HepG2 (cell line): ENCODE data around the gene MTO1. TPM values are rescaled to one million over a fixed set of nuclear protein-coding genes. Genes with fewer than 3 reads are reported as not detected.

Source experiments
- BCL6 ChIP-seq: IDR thresholded peaks from 2 replicates; pipeline ENCODE4 v1.6.1; 2016; ENCODE audit warnings: missing genetic modification reagents, missing compliant biosample characterization
- EP300 ChIP-seq, 3 experiments: sonication (generic) in 1 of 3; formaldehyde crosslinking in 1 of 3; IDR thresholded peaks; 2 replicates each; pipeline versions ENCODE4 v1.5.1 to v1.6.1; 2011 to 2020; ENCODE audit warnings: low read depth in 2 of 3, low read length in 2 of 3, borderline replicate concordance in 1 of 3, improper control_type of control experiment in 1 of 3, mild to moderate bottlenecking in 1 of 3, missing genetic modification reagents in 1 of 3, moderate library complexity in 1 of 3
- JDP2 ChIP-seq: sonication (generic); formaldehyde crosslinking; IDR thresholded peaks from 2 replicates; pipeline ENCODE4 v1.8.1; 2022; ENCODE audit warnings: missing genetic modification reagents, borderline replicate concordance
- KMT2B ChIP-seq: IDR thresholded peaks from 2 replicates; pipeline ENCODE4 v1.6.1; 2016; ENCODE audit warnings: missing genetic modification reagents, missing compliant biosample characterization
- MEIS2 ChIP-seq: sonication (generic); formaldehyde crosslinking; IDR thresholded peaks from 2 replicates; pipeline ENCODE4 v1.9.0; 2021; ENCODE audit warnings: mild to moderate bottlenecking, missing genetic modification reagents
- SOX13 ChIP-seq, 3 experiments: fragments of 450-650 bp in 1 of 3; sonication (generic) in 1 of 3; formaldehyde crosslinking in 1 of 3; IDR thresholded peaks in 2 of 3; conservative IDR thresholded peaks in 1 of 3; 2 replicates each; pipeline versions ENCODE4 v1.5.0 to v1.6.1; 2016 to 2020; ENCODE audit warnings: antibody characterized with exemption in 1 of 3, mild to moderate bottlenecking in 1 of 3, missing compliant biosample characterization in 1 of 3, missing genetic modification reagents in 1 of 3, moderate library complexity in 1 of 3
- SOX6 ChIP-seq, 2 experiments: fragments of 450-650 bp in 1 of 2; sonication (generic) in 1 of 2; formaldehyde crosslinking in 1 of 2; IDR thresholded peaks; 2 replicates each; pipeline versions ENCODE4 v1.4.0 to v1.6.1; 2017 to 2020; ENCODE audit warnings: antibody characterized with exemption in 1 of 2, mild to moderate bottlenecking in 1 of 2, missing genetic modification reagents in 1 of 2
- SPEN ChIP-seq: sonication (generic); formaldehyde crosslinking; IDR thresholded peaks from 2 replicates; pipeline ENCODE4 v1.5.1; 2020; ENCODE audit warnings: low read depth, mild to moderate bottlenecking, missing genetic modification reagents
- ZNF430 ChIP-seq: sonication (generic); formaldehyde crosslinking; IDR thresholded peaks from 2 replicates; pipeline ENCODE4 v1.9.0; 2021; ENCODE audit warnings: mild to moderate bottlenecking, missing genetic modification reagents
- ZSCAN31 ChIP-seq: sonication (generic); formaldehyde crosslinking; IDR thresholded peaks from 2 replicates; pipeline ENCODE4 v1.5.0; 2020; ENCODE audit warnings: low read depth, mild to moderate bottlenecking, missing genetic modification reagents
- polyA plus RNA-seq, 8 experiments: library from polyadenylated mRNA; depleted of rRNA in 3 of 8; stranded (reverse) in 7 of 8; unstranded in 1 of 8; fragments of >200 nt; fragmentation: Illumina TruSeq in 4 of 8; extraction: Trizol in 4 of 8; gene quantifications; 2 replicates each; pipeline versions ENCODE4 v1.2.1 to v1.2.3, GENCODE V29; 2011 to 2016; ENCODE audit warnings: low read depth in 4 of 8, missing spikeins in 1 of 8, mixed read lengths in 1 of 8; ENCODE audit not compliant: insufficient read depth in 1 of 8
- total RNA-seq, 5 experiments: library from RNA; depleted of rRNA; stranded (reverse); fragments of >200 nt; fragmentation: Illumina TruSeq; extraction: Trizol; gene quantifications; 2 replicates each; pipeline ENCODE4 v1.2.3, GENCODE V29; 2016; ENCODE audit warnings: low read depth in 1 of 5
- TF ChIP-seq, protein P1 (sequence below): IDR thresholded peaks from 2 replicates; pipeline ENCODE4 v1.4.0; 2020; ENCODE audit warnings: mild to moderate bottlenecking, missing genetic modification reagents
- TF ChIP-seq, protein P2 (sequence below): sonication (generic); formaldehyde crosslinking; IDR thresholded peaks from 2 replicates; pipeline ENCODE4 v1.4.0; 2020; ENCODE audit warnings: missing genetic modification reagents
- TF ChIP-seq, protein P3 (sequence below): sonication (generic); formaldehyde crosslinking; IDR thresholded peaks from 2 replicates; pipeline ENCODE4 v1.4.0; 2020; ENCODE audit warnings: missing genetic modification reagents
- TF ChIP-seq, protein P4 (sequence below): sonication (generic); formaldehyde crosslinking; IDR thresholded peaks from 2 replicates; pipeline ENCODE4 v1.5.0; 2020; ENCODE audit warnings: missing genetic modification reagents
- TF ChIP-seq, protein P5 (sequence below): sonication (generic); formaldehyde crosslinking; IDR thresholded peaks from 2 replicates; pipeline ENCODE4 v1.5.0; 2020; ENCODE audit warnings: mild to moderate bottlenecking, missing genetic modification reagents

The MTO1 gene
- total and polyA plus RNA-seq, 2 of the 13 experiments (the other 11 are each of a cell fraction or from before 2014, with no cell fraction given), result 21.1 to 45.3 TPM

DNA sequence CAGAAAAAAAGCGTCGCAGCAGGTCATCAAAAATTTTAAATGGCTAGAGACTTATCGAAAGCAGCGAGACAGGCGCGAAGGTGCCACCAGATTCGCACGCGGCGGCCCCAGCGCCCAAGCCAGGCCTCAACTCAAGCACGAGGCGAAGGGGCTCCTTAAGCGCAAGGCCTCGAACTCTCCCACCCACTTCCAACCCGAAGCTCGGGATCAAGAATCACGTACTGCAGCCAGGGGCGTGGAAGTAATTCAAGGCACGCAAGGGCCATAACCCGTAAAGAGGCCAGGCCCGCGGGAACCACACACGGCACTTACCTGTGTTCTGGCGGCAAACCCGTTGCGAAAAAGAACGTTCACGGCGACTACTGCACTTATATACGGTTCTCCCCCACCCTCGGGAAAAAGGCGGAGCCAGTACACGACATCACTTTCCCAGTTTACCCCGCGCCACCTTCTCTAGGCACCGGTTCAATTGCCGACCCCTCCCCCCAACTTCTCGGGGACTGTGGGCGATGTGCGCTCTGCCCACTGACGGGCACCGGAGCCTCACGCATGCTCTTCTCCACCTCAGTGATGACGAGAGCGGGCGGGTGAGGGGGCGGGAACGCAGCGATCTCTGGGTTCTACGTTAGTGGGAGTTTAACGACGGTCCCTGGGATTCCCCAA is 59.3 kb downstream of the MTO1 start, which contains the start of gene EEF1A1 (continued):
- TF ChIP-seq, protein P1, sequence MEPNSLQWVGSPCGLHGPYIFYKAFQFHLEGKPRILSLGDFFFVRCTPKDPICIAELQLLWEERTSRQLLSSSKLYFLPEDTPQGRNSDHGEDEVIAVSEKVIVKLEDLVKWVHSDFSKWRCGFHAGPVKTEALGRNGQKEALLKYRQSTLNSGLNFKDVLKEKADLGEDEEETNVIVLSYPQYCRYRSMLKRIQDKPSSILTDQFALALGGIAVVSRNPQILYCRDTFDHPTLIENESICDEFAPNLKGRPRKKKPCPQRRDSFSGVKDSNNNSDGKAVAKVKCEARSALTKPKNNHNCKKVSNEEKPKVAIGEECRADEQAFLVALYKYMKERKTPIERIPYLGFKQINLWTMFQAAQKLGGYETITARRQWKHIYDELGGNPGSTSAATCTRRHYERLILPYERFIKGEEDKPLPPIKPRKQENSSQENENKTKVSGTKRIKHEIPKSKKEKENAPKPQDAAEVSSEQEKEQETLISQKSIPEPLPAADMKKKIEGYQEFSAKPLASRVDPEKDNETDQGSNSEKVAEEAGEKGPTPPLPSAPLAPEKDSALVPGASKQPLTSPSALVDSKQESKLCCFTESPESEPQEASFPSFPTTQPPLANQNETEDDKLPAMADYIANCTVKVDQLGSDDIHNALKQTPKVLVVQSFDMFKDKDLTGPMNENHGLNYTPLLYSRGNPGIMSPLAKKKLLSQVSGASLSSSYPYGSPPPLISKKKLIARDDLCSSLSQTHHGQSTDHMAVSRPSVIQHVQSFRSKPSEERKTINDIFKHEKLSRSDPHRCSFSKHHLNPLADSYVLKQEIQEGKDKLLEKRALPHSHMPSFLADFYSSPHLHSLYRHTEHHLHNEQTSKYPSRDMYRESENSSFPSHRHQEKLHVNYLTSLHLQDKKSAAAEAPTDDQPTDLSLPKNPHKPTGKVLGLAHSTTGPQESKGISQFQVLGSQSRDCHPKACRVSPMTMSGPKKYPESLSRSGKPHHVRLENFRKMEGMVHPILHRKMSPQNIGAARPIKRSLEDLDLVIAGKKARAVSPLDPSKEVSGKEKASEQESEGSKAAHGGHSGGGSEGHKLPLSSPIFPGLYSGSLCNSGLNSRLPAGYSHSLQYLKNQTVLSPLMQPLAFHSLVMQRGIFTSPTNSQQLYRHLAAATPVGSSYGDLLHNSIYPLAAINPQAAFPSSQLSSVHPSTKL (CRISPR knock-in tag), result peak; percentile 59
- TF ChIP-seq JDP2 (CRISPR knock-in tag) (no peak), KMT2B (0 out of 2 replicates have a peak, but pooled peaks have one; percentile 33), ZSCAN31 (CRISPR knock-in tag) (0 out of 2 replicates have a peak, but pooled peaks have one; percentile 1), BCL6 (CRISPR knock-in tag) (peak; percentile 46; the same call in 1 of the 2 replicates), SPEN (peak; percentile 79; the same call in 1 of the 2 replicates), SOX6 (IDR thresholded peaks at IDR 0.05) (no peak), SOX6 (CRISPR knock-in tag; IDR thresholded peaks at IDR 0.05) (peak; percentile 81), SOX13 (IDR thresholded peaks at IDR 0.05) (0 out of 2 replicates have a peak, but pooled peaks have one; percentile 3), SOX13 (CRISPR knock-in tag; conservative IDR thresholded peaks at IDR 0.05 in 1 of 2, IDR thresholded peaks at IDR 0.05 in 1 of 2) (peak in 1 of 2 experiments; percentile 3; a peak in 1 of 4 replicates), ZNF430 (CRISPR knock-in tag) (no peak; the same call in 1 of the 2 replicates), MEIS2 (peak; percentile 83), EP300 (IDR thresholded peaks at IDR 0.05; ENCODE audit: low read depth in 2 of 2, low read length in 2 of 2) (peak in 1 of 2 experiments; percentile 36; a peak in 1 of 4 replicates), EP300 (CRISPR knock-in tag; IDR thresholded peaks at IDR 0.05; ENCODE audit: borderline replicate concordance) (peak; percentile 12; the same call in 1 of the 2 replicates)
- TF ChIP-seq, protein P2, sequence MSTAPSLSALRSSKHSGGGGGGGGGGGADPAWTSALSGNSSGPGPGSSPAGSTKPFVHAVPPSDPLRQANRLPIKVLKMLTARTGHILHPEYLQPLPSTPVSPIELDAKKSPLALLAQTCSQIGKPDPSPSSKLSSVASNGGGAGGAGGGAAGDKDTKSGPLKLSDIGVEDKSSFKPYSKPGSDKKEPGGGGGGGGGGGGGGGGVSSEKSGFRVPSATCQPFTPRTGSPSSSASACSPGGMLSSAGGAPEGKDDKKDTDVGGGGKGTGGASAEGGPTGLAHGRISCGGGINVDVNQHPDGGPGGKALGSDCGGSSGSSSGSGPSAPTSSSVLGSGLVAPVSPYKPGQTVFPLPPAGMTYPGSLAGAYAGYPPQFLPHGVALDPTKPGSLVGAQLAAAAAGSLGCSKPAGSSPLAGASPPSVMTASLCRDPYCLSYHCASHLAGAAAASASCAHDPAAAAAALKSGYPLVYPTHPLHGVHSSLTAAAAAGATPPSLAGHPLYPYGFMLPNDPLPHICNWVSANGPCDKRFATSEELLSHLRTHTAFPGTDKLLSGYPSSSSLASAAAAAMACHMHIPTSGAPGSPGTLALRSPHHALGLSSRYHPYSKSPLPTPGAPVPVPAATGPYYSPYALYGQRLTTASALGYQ (CRISPR knock-in tag), result 0 out of 2 replicates have a peak, but pooled peaks have one; percentile 17
- TF ChIP-seq, protein P3, sequence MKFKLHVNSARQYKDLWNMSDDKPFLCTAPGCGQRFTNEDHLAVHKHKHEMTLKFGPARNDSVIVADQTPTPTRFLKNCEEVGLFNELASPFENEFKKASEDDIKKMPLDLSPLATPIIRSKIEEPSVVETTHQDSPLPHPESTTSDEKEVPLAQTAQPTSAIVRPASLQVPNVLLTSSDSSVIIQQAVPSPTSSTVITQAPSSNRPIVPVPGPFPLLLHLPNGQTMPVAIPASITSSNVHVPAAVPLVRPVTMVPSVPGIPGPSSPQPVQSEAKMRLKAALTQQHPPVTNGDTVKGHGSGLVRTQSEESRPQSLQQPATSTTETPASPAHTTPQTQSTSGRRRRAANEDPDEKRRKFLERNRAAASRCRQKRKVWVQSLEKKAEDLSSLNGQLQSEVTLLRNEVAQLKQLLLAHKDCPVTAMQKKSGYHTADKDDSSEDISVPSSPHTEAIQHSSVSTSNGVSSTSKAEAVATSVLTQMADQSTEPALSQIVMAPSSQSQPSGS, result peak; percentile 44; the same call in 1 of the 2 replicates
- TF ChIP-seq, protein P4, sequence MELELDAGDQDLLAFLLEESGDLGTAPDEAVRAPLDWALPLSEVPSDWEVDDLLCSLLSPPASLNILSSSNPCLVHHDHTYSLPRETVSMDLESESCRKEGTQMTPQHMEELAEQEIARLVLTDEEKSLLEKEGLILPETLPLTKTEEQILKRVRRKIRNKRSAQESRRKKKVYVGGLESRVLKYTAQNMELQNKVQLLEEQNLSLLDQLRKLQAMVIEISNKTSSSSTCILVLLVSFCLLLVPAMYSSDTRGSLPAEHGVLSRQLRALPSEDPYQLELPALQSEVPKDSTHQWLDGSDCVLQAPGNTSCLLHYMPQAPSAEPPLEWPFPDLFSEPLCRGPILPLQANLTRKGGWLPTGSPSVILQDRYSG (CRISPR knock-in tag), result peak; percentile 29; the same call in 1 of the 2 replicates
- TF ChIP-seq, protein P5, sequence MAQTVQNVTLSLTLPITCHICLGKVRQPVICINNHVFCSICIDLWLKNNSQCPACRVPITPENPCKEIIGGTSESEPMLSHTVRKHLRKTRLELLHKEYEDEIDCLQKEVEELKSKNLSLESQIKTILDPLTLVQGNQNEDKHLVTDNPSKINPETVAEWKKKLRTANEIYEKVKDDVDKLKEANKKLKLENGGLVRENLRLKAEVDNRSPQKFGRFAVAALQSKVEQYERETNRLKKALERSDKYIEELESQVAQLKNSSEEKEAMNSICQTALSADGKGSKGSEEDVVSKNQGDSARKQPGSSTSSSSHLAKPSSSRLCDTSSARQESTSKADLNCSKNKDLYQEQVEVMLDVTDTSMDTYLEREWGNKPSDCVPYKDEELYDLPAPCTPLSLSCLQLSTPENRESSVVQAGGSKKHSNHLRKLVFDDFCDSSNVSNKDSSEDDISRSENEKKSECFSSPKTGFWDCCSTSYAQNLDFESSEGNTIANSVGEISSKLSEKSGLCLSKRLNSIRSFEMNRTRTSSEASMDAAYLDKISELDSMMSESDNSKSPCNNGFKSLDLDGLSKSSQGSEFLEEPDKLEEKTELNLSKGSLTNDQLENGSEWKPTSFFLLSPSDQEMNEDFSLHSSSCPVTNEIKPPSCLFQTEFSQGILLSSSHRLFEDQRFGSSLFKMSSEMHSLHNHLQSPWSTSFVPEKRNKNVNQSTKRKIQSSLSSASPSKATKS (CRISPR knock-in tag), result peak; percentile 71; the same call in 1 of the 2 replicates
